Vagina (tissue), 2 donors: ENCODE results near the gene EBNA1BP2. TPM values are rescaled to one million over a fixed set of nuclear protein-coding genes. Genes with fewer than 3 reads are reported as not detected.
"Not testable (repeated sequence)": the region's sequence is repeated elsewhere in the genome, so short reads cannot be mapped to it uniquely, and the experiment has no call there.

ENCODE experiments used
- DNase-seq, 2 donors: peaks; one replicate each; pipeline ENCODE4 v3.0.0-alpha.2; 2017; ENCODE audit errors: extremely low spot score in 2 of 2
- H3K27ac ChIP-seq: fragments of 200-600 bp; sonication (generic); one replicate; pipeline ENCODE4 v1.5.1; 2019
- H3K27me3 ChIP-seq: fragments of 200-600 bp; sonication (generic); one replicate; pipeline ENCODE4 v1.5.1; 2019
- H3K36me3 ChIP-seq, 2 donors: fragments of 200-600 bp; sonication (generic); one replicate each; pipeline ENCODE4 v1.5.1; 2017 to 2019
- H3K4me1 ChIP-seq: fragments of 200-600 bp; sonication (generic); one replicate; pipeline ENCODE4 v1.5.1; 2019
- H3K4me3 ChIP-seq, 2 donors: fragments of 200-600 bp; sonication (generic); 1 replicate in 1 of 2; 2 replicates in 1 of 2; pipeline ENCODE4 v1.5.1; 2016 to 2019
- H3K9me3 ChIP-seq: fragments of 200-600 bp; sonication (generic); one replicate; pipeline ENCODE4 v1.5.1; 2019
- CTCF ChIP-seq, 3 experiments: fragments of 450-650 bp in 2 of 3; fragments of 200-600 bp in 1 of 3; sonication (generic) in 1 of 3; IDR thresholded peaks; one replicate each; pipeline ENCODE4 v1.5.1; 2017 to 2019; ENCODE audit warnings: antibody characterized with exemption in 3 of 3, mild to moderate bottlenecking in 2 of 3, moderate library complexity in 2 of 3
- POLR2A ChIP-seq, 2 donors: fragments of 450-650 bp; IDR thresholded peaks; one replicate each; pipeline ENCODE4 v1.6.1; 2017; ENCODE audit warnings: antibody characterized with exemption in 2 of 2, mild to moderate bottlenecking in 2 of 2, moderate library complexity in 2 of 2
- POLR2AphosphoS5 ChIP-seq, 2 donors: sonication (generic); formaldehyde crosslinking; IDR thresholded peaks; one replicate each; pipeline ENCODE4 v1.9.0; 2017; ENCODE audit warnings: antibody characterized with exemption in 2 of 2, mild to moderate bottlenecking in 2 of 2, low read depth in 1 of 2; ENCODE audit not compliant: insufficient read depth in 1 of 2
- intact Hi-C: fragments of 100-400 bp; cut with DNase I; formaldehyde crosslinking; loops from one replicate; pipeline ENCODE4 v1.15.1; 2023
- total RNA-seq: library from RNA; depleted of rRNA; stranded (reverse); fragments of >200 nt; gene quantifications from one replicate; pipeline ENCODE4 v1.2.3, GENCODE V29; 2016

Gene EBNA1BP2
- total RNA-seq, 1 donor from 2014 or later: 43.5 TPM

GRCh38 chr1:43214501-43215444 lies 42.7 kb upstream of the EBNA1BP2 start:
- no peak overlapping the region for H3K4me3 ChIP-seq
- no peaks in the 10 kb centered on the region for H3K9me3 ChIP-seq
- no peaks in the 10 kb centered on the region for H3K4me1 ChIP-seq
- intact Hi-C loops: no loop called here
- no peak overlapping the region for H3K27ac ChIP-seq
- H3K27me3 ChIP-seq: no peaks in the 10 kb centered on the region
- no peaks in the 10 kb centered on the region for H3K36me3 ChIP-seq
- no peak for DNase-seq
- TF ChIP-seq POLR2A (IDR thresholded peaks at IDR 0.05) (no peak), POLR2AphosphoS5 (IDR thresholded peaks at IDR 0.05; ENCODE audit: insufficient read depth in 1 of 2, low read depth in 1 of 2) (no peak), CTCF (IDR thresholded peaks at IDR 0.05) (no peak)

- intact Hi-C loops, DNase-seq, H3K4me3 ChIP-seq: not testable (repeated sequence)
Measured at GRCh38 chr1:43208277-43208676, 36.2 kb upstream of the EBNA1BP2 start.

GRCh38 chr1:43207229-43207853 lies 35.3 kb upstream of the EBNA1BP2 start:
- DNase-seq: no peak
- peaks cover 14% of the 10 kb centered on the region for H3K4me1 ChIP-seq
- no peaks in the 10 kb centered on the region for H3K9me3 ChIP-seq
- TF ChIP-seq POLR2A (IDR thresholded peaks at IDR 0.05): no peak
- TF ChIP-seq CTCF (IDR thresholded peaks at IDR 0.05): no peak
- TF ChIP-seq POLR2AphosphoS5 (IDR thresholded peaks at IDR 0.05; ENCODE audit: insufficient read depth in 1 of 2, low read depth in 1 of 2): no peak
- no peaks in the 10 kb centered on the region for H3K36me3 ChIP-seq
- no peak overlapping the region for H3K4me3 ChIP-seq
- intact Hi-C loops: no loop called here
- no peak overlapping the region for H3K27ac ChIP-seq
- H3K27me3 ChIP-seq: no peaks in the 10 kb centered on the region

More at GRCh38 chr1:43208277-43208676, 36.2 kb upstream of the EBNA1BP2 start:
- H3K27ac ChIP-seq, H3K9me3 ChIP-seq, H3K36me3 ChIP-seq, H3K27me3 ChIP-seq: not testable (repeated sequence)
- peaks cover 14% of the 10 kb centered on the region for H3K4me1 ChIP-seq

GRCh38 chr1:43206600-43207228 lies 34.6 kb upstream of the EBNA1BP2 start:
- Histone ChIP-seq H3K27me3 (no peaks in the 10 kb centered on the region), H3K36me3 (no peaks in the 10 kb centered on the region), H3K4me3 (no peak overlapping the region), H3K27ac (no peak overlapping the region), H3K9me3 (no peaks in the 10 kb centered on the region), H3K4me1 (peaks cover 14% of the 10 kb centered on the region)
- intact Hi-C loops: no loop called here
- DNase-seq: no peak
- TF ChIP-seq POLR2A (IDR thresholded peaks at IDR 0.05) (no peak), POLR2AphosphoS5 (IDR thresholded peaks at IDR 0.05; ENCODE audit: insufficient read depth in 1 of 2, low read depth in 1 of 2) (no peak), CTCF (IDR thresholded peaks at IDR 0.05) (no peak)

- no peaks in the 10 kb centered on the region for H3K36me3 ChIP-seq
- intact Hi-C loops: no loop called here
- DNase-seq: no peak
Measured at GRCh38 chr1:43205671-43206070, 33.6 kb upstream of the EBNA1BP2 start.

More at GRCh38 chr1:43205671-43206070, 33.6 kb upstream of the EBNA1BP2 start:
- no peaks in the 10 kb centered on the region for H3K27me3 ChIP-seq
- no peak overlapping the region for H3K27ac ChIP-seq
- H3K4me1 ChIP-seq: peaks cover 14% of the 10 kb centered on the region
- no peaks in the 10 kb centered on the region for H3K9me3 ChIP-seq
- no peak for TF ChIP-seq POLR2A (IDR thresholded peaks at IDR 0.05)
- no peak for TF ChIP-seq POLR2AphosphoS5 (IDR thresholded peaks at IDR 0.05; ENCODE audit: insufficient read depth in 1 of 2, low read depth in 1 of 2)
- no peak for TF ChIP-seq CTCF (IDR thresholded peaks at IDR 0.05)
- no peak overlapping the region for H3K4me3 ChIP-seq
